GM06990 (cell line): ENCODE data around the gene FAM163A.
"Not testable (repeated sequence)": the region's sequence is repeated elsewhere in the genome, so short reads cannot be mapped to it uniquely, and the experiment has no call there.

Experiments
- DNase-seq: peaks from one replicate; pipeline ENCODE4 v3.0.0-alpha.2; 2011; ENCODE audit not compliant: insufficient read length; ENCODE audit errors: extremely low read depth
- H3K27me3 ChIP-seq: replicated peaks from 2 replicates; pipeline ENCODE4 v1.6.0; 2011; ENCODE audit warnings: low read length; ENCODE audit not compliant: control insufficient read depth, insufficient read depth
- H3K36me3 ChIP-seq: 2 replicates; pipeline ENCODE4 v1.5.1; 2011; ENCODE audit warnings: low read length; ENCODE audit not compliant: control insufficient read depth, insufficient read depth
- H3K4me3 ChIP-seq: replicated peaks from 2 replicates; pipeline ENCODE4 v1.5.1; 2011; ENCODE audit warnings: low read depth, mild to moderate bottlenecking, control low read depth, low read length
- TF ChIP-seq, protein P1 (sequence below): IDR thresholded peaks from 2 replicates; pipeline ENCODE4 v1.5.1; 2011; ENCODE audit warnings: low read length, control low read depth, mild to moderate bottlenecking, inconsistent platforms; ENCODE audit not compliant: insufficient read depth, poor library complexity, severe bottlenecking

Gene FAM163A

DNA sequence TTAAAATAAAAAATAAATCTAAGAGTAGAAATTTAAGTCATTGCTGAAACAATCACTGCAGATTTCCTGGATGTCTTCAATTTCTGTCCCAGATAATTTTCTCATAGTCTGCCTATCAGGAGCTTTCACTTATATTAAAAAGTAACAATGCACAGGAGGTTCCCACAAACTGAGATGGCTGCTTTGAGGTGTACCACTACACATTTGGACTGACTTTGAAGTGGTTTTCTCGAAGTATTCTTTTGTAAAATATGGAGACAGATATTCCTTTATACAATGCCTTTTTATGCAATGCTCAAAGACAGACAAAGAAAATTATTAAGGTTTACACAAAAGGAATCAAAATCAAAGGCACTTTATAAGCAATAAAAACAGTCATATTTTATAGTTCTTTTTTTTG is 110.0 kb downstream of the FAM163A start:
- TF ChIP-seq, protein P1, sequence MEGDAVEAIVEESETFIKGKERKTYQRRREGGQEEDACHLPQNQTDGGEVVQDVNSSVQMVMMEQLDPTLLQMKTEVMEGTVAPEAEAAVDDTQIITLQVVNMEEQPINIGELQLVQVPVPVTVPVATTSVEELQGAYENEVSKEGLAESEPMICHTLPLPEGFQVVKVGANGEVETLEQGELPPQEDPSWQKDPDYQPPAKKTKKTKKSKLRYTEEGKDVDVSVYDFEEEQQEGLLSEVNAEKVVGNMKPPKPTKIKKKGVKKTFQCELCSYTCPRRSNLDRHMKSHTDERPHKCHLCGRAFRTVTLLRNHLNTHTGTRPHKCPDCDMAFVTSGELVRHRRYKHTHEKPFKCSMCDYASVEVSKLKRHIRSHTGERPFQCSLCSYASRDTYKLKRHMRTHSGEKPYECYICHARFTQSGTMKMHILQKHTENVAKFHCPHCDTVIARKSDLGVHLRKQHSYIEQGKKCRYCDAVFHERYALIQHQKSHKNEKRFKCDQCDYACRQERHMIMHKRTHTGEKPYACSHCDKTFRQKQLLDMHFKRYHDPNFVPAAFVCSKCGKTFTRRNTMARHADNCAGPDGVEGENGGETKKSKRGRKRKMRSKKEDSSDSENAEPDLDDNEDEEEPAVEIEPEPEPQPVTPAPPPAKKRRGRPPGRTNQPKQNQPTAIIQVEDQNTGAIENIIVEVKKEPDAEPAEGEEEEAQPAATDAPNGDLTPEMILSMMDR = no peak
- peaks cover 7% of the 10 kb centered on the region for H3K36me3 ChIP-seq
- H3K4me3 ChIP-seq = no peak overlapping the region
- no peak for DNase-seq
- no peaks in the 10 kb centered on the region for H3K27me3 ChIP-seq

DNA sequence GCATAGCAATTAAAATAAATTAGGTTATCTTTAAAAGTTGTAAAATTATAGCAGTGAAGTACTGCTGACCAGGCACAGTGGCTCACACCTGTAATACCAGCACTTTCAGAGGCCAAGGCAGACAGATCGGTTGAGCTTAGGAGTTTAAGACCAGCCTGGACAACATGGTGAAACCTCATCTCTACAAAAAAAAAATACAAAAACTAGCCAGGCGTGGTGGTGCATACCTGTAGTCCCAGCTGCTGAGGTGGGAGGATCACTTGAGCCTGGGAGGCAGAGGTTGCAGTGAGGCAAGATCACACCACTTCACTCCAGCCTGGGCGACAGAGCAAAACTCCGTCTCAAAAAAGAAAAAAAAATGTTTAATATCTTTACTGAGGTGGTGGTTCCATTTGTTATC is 112.7 kb downstream of the FAM163A start:
- H3K4me3 ChIP-seq, H3K27me3 ChIP-seq, DNase-seq, H3K36me3 ChIP-seq: not testable (repeated sequence)

DNA sequence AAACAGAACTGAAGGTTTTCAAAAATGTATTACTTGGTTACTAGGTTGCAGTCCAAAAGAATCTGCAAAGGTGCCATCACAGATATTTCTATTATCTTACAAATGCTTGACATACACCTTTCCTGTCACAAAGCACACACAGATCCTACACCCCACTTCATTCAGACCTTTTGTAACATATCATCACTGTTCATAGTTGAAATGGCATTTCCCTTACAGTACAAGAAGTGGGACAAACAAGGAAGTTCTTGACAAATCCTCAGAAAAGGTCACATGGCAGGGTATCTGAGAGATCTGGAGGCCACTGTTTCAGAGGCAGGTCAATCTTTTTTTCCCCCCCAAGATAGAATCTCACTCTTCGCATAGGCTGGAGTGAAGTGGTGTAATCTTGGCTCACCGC is 113.2 kb downstream of the FAM163A start:
- peaks cover 4% of the 10 kb centered on the region for H3K36me3 ChIP-seq
- TF ChIP-seq, protein P1 = no peak
- DNase-seq = no peak

DNA sequence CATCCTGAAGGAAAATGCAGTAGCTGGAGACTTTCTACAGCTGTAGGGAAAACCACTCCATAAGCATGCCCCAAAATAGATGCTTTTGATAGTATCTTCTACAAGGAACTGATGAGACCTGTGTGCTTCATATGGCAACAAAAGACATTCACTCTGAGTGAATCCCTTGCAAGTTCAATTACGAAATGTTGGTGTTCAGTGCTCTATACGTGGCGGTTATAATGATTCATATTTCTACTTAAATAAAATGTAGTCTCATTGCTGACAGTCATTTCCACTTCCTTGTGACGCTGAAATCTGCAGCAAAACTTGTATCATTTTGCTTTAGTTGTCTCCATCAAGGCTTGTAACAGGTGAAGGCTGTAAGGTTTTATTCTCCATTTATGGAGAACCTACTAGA is 113.9 kb downstream of the FAM163A start:
- Histone ChIP-seq H3K4me3 (no peak overlapping the region), H3K27me3 (no peaks in the 10 kb centered on the region), H3K36me3 (peaks cover 4% of the 10 kb centered on the region)
- DNase-seq = no peak
- TF ChIP-seq, protein P1 = no peak

More for the DNA sequence above, 113.2 kb downstream of the FAM163A start:
- Histone ChIP-seq H3K27me3 (no peaks in the 10 kb centered on the region), H3K4me3 (no peak overlapping the region)

DNA sequence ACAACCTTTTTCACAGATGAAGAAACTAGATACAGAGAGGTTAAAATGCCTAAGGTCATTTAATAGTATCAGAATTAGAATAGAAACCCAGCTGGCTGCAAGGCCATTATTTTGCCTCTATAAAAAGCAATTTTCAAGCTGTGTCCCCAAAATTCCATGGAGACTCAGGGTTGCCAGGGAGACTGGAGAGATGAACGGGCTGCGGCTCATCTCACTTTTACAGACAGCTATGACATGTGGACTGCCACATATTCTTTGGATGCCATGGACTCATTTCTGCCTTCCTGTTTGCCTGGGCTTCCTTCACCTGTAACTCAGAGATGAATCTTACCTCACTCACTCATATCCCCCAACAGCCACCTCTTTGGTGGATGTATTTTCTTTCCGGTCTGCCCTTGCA is 117.6 kb downstream of the FAM163A start:
- peaks cover 7% of the 10 kb centered on the region for H3K36me3 ChIP-seq
- DNase-seq = no peak
- H3K4me3 ChIP-seq = no peak overlapping the region
- H3K27me3 ChIP-seq = no peaks in the 10 kb centered on the region
- TF ChIP-seq, protein P1 = no peak

DNA sequence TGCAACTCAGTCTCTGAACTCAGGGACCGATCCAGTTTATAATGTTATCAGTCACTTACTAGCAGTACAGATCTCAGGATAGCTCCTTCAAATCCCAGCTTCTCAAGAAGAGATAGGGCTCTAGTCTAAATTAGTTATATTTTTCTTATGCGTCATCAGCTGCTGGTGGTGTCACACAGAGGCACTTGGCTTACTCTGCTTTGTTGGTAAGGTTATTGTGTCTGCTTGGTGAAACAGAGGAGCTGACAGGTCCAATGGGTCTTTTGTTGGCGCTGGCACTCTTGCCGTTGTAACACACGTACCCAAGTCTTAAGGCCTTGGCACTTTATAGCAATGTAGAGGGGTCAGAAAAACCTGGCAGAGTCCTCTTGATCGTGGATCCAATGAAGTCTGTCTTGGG is 122.3 kb downstream of the FAM163A start:
- DNase-seq = no peak
- Histone ChIP-seq H3K27me3 (no peaks in the 10 kb centered on the region), H3K36me3 (peaks cover 5% of the 10 kb centered on the region), H3K4me3 (no peak overlapping the region)
- TF ChIP-seq, protein P1 = no peak
